T-cell (primary cell): Measurements from ENCODE around the gene TNPO3. TPM values are rescaled to one million over a fixed set of nuclear protein-coding genes. Genes with fewer than 3 reads are reported as not detected.
A peak's percentile ranks its signal among the peaks of the same experiment; 100 is the strongest.

Experiments
- ATAC-seq, 4 experiments: fragments of 200-7000 bp in 3 of 4; fragments of 150-1000 bp in 1 of 4; cut with Tn5 transposase; replicated peaks in 1 of 4; 1 replicate in 3 of 4; 2 replicates in 1 of 4; pipeline ENCODE4 v1.10.0; 2021; ENCODE audit warnings: moderate library complexity in 3 of 4, mild to moderate bottlenecking in 2 of 4, moderate number of reproducible peaks in 1 of 4
- CTCF ChIA-PET, 2 donors: fragments of 300-600 bp; sonication (Branson Sonifier 250); formaldehyde crosslinking; loops; one replicate each; lab custom pipeline; 2022; ENCODE audit warnings: antibody characterized with exemption in 2 of 2; lab: Charles Lee
- POLR2A ChIA-PET, 2 donors: fragments of 300-600 bp; sonication (Branson Sonifier 250); formaldehyde crosslinking; loops; one replicate each; lab custom pipeline; 2022; ENCODE audit warnings: antibody characterized with exemption in 2 of 2; lab: Charles Lee
- DNase-seq, 35 experiments: peaks; one replicate each; pipeline versions ENCODE4 v3.0.0 to v3.0.0-alpha.2; 2013 to 2023
- H3K27ac ChIP-seq: one replicate; pipeline ENCODE4 v1.5.1; 2013; ENCODE audit warnings: low read length
- H3K27me3 ChIP-seq, 2 experiments: replicated peaks in 1 of 2; 1 replicate in 1 of 2; 2 replicates in 1 of 2; pipeline versions ENCODE4 v1.6.1 to v1.7.0; 2013; ENCODE audit warnings: low read length in 1 of 2, mixed read lengths in 1 of 2; ENCODE audit not compliant: control insufficient read depth in 2 of 2, insufficient read depth in 2 of 2; ENCODE audit errors: extremely low read depth in 1 of 2
- H3K36me3 ChIP-seq, 2 donors: 1 replicate in 1 of 2; 2 replicates in 1 of 2; pipeline versions ENCODE4 v1.6.1 to v1.7.0; 2013; ENCODE audit warnings: low read length in 1 of 2; ENCODE audit not compliant: control insufficient read depth in 2 of 2, insufficient read depth in 1 of 2; ENCODE audit errors: extremely low read depth in 1 of 2
- H3K4me1 ChIP-seq, 2 experiments: 1 replicate in 1 of 2; 2 replicates in 1 of 2; pipeline versions ENCODE4 v1.6.1 to v1.7.0; 2013; ENCODE audit warnings: low read length in 2 of 2, mixed read lengths in 1 of 2; ENCODE audit not compliant: insufficient read depth in 2 of 2, control insufficient read depth in 1 of 2; ENCODE audit errors: extremely low read depth in 1 of 2
- H3K4me3 ChIP-seq, 2 donors: 1 replicate in 1 of 2; 2 replicates in 1 of 2; pipeline versions ENCODE4 v1.5.1 to v1.7.0; 2013; ENCODE audit warnings: mild to moderate bottlenecking in 2 of 2, low read length in 1 of 2, moderate library complexity in 1 of 2; ENCODE audit not compliant: control insufficient read depth in 1 of 2; ENCODE audit errors: extremely low read depth in 1 of 2
- H3K9me3 ChIP-seq: 2 replicates; pipeline ENCODE4 v1.7.0; 2013
- H3K27ac Mint-ChIP-seq, 2 donors: one replicate each; pipeline ENCODE4 v1.8.0; 2020 to 2021; ENCODE audit warnings: mild to moderate bottlenecking in 2 of 2, mixed read lengths in 2 of 2
- H3K27me3 Mint-ChIP-seq, 2 donors: one replicate each; pipeline ENCODE4 v1.8.0; 2021 to 2022; ENCODE audit warnings: mixed read lengths in 2 of 2
- H3K36me3 Mint-ChIP-seq: one replicate; pipeline ENCODE4 v1.8.0; 2021; ENCODE audit warnings: mixed read lengths
- H3K4me1 Mint-ChIP-seq, 3 donors: one replicate each; pipeline ENCODE4 v1.8.0; 2020 to 2022; ENCODE audit warnings: mixed read lengths in 3 of 3, mild to moderate bottlenecking in 1 of 3
- H3K4me3 Mint-ChIP-seq, 3 donors: one replicate each; pipeline ENCODE4 v1.8.0; 2020 to 2022; ENCODE audit warnings: mild to moderate bottlenecking in 3 of 3, mixed read lengths in 3 of 3, moderate library complexity in 3 of 3
- H3K9me3 Mint-ChIP-seq, 3 donors: one replicate each; pipeline ENCODE4 v1.8.0; 2020 to 2022; ENCODE audit warnings: mixed read lengths in 3 of 3
- WGBS: methylation state at CpG from one replicate; pipeline ENCODE4 v1.1.5; 2013; ENCODE audit warnings: missing lambda C conversion rate; ENCODE audit not compliant: insufficient coverage; 5-methylcytosine and 5-hydroxymethylcytosine counted together
- total RNA-seq, 35 experiments: library from RNA in 6 of 35; stranded (reverse) in 6 of 35; fragments of 120-200 nt in 1 of 35; gene quantifications; one replicate each; pipeline versions ENCODE4 v1.2.1 to v1.2.4 and lab custom pipeline; 2013 to 2026

Gene TNPO3
- total RNA-seq, 5 donors from 2014 or later (not counting 1 experiment from before 2014, with no cell fraction given): 26.5 to 39.9 (median 35.9) TPM

DNA sequence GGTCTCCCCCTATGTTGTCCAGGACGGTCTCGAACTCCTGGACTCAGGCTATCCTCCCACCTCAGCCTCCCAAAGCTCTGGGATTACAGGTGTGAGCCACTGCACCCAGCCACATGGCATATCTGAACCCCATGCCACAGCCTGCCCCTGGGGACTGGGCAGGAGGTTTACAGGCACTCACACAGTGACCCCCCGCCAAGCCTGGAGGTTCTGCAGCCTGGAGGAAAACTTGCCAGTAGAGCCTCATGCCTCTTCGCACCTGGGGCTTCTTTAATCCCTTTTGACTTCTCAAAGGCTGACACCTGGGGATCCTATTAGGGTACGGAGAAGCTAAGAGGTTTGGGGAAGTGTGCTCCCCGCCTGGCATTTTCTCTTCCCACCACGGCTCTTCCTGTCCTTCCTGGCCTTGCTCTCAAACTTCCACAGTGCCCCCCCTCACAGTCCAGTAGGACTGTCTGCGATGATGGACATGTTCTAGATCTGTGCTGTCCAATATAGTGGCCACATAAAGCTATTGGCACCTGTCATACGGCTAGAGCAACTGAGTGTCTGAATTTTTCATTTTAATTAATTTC is 133.0 kb downstream of the TNPO3 start:
- peaks cover 24 to 37% of the 10 kb centered on the region in 2 donors for H3K27me3 Mint-ChIP-seq
- no peaks in the 10 kb centered on the region for H3K4me1 ChIP-seq
- POLR2A ChIA-PET: no interaction called here
- WGBS: 76% methylated on average over 4 of the region's 9 CpGs
- H3K27me3 ChIP-seq: peaks cover 0 to 33% of the 10 kb centered on the region in 2 experiments
- no peaks in the 10 kb centered on the region for H3K36me3 ChIP-seq
- no peaks in the 10 kb centered on the region for H3K9me3 ChIP-seq
- no peaks in the 10 kb centered on the region for H3K9me3 Mint-ChIP-seq
- no peak overlapping the region for H3K27ac Mint-ChIP-seq
- H3K27ac ChIP-seq: no peak overlapping the region
- peaks cover 0 to 4% (median 0%) of the 10 kb centered on the region in 3 donors for H3K4me1 Mint-ChIP-seq
- H3K4me3 ChIP-seq: no peak overlapping the region
- CTCF ChIA-PET: no interaction called here
- H3K4me3 Mint-ChIP-seq: no peak overlapping the region
- H3K36me3 Mint-ChIP-seq: no peaks in the 10 kb centered on the region
- DNase-seq (no peak), ATAC-seq (no peak)

DNA sequence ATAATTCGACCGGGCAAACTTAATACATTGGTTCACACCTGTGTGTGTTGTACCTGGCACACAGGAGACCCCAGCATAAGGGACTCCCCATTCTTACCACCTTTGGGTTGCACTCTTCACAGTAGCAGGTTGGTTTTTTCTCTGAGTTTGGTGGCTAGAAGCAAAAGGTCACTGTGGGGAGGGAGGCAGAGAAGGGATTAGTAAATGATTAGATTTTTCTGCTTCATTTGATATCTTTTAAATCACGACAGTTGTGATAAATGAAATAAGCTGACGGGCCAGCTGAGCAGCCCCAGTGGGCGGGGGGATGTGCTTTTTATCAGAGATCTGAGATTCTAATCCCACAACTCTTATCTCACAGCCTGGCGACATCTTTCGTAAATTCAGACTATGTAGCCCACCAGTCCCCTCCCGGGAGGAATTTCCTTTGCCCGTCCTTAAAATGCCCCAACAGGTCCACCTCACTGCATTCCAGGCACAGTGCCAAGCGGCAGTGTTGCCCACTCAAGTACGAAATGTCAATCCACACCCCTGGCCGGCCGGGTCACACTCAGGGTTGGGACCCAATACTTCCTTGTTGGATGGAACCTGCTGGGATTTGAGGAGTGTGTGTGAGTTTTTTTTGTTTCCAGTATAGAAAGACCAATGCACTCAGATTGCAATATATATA is 133.9 kb downstream of the TNPO3 start:
- Mint-ChIP-seq H3K4me1 (peaks cover 0 to 4% (median 0%) of the 10 kb centered on the region in 3 donors), H3K9me3 (no peaks in the 10 kb centered on the region), H3K27ac (no peak overlapping the region), H3K36me3 (no peaks in the 10 kb centered on the region), H3K4me3 (no peak overlapping the region), H3K27me3 (peaks cover 28 to 45% of the 10 kb centered on the region in 2 donors)
- DNase-seq (no peak), ATAC-seq (no peak)
- no peaks in the 10 kb centered on the region for H3K4me1 ChIP-seq
- H3K9me3 ChIP-seq: no peaks in the 10 kb centered on the region
- CTCF ChIA-PET: no interaction called here
- peaks cover 0 to 42% of the 10 kb centered on the region in 2 experiments for H3K27me3 ChIP-seq
- no peak overlapping the region for H3K4me3 ChIP-seq
- no peaks in the 10 kb centered on the region for H3K36me3 ChIP-seq
- H3K27ac ChIP-seq: no peak overlapping the region
- POLR2A ChIA-PET: no interaction called here
- 86% methylated on average over 4 of the region's 13 CpGs for WGBS

DNA sequence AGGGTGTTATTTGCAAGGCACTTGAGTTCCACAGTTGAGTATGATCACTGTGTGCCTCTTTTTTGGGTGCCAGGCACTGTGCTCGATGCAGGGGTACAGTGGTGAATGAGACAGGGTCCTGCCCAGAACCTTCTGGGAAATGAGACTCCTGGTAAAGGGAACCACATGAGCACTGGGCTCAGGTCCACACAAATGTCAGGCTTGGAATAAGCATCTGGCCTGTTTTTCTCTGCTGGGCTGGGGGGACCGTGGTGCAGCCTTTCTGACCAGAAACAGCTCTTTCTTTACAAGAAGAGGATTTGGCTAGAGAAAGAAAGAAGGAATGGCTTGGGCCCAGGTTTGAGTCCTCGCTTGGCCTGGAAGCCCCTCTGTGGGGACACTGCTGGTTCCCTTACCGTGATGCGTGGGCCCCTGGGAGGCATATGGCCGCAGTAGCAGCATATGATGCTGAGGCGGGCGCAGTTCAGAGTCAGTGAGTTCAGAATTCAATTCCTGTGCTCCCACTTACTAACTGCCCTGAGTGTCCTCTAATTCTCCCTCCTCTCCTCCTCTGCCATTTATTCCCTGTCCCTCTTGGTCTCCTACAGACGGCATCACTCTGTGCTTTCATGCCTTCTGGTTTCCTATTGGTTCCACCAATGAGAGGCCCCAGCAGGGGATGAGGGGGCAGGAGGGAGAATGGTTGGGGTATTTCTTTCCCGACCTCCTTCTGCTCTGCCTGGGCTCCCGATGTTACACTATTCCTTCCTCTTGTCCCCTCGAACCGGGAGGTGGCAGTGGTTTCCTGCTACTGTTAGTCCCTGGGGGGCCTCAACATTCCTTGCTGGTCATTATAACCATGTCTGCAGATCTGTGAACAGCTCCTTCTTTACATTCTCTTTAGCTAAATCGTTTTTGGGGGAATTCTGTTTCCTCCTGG is 134.8 kb downstream of the TNPO3 start:
- no peak overlapping the region for H3K27ac Mint-ChIP-seq
- H3K4me1 Mint-ChIP-seq: peaks cover 4 to 10% (median 5%) of the 10 kb centered on the region in 3 donors
- no peaks in the 10 kb centered on the region for H3K9me3 ChIP-seq
- no peak overlapping the region for H3K27ac ChIP-seq
- no peaks in the 10 kb centered on the region for H3K9me3 Mint-ChIP-seq
- POLR2A ChIA-PET: no interaction called here
- WGBS: 83% methylated on average over 8 of the region's 14 CpGs
- ATAC-seq (no peak), DNase-seq (peak in 1 of 35 experiments; percentile 9)
- H3K4me1 ChIP-seq: peaks cover 0 to 5% of the 10 kb centered on the region in 2 experiments
- H3K4me3 Mint-ChIP-seq: no peak overlapping the region
- no peak overlapping the region for H3K4me3 ChIP-seq
- H3K27me3 Mint-ChIP-seq: peaks cover 32 to 49% of the 10 kb centered on the region in 2 donors
- CTCF ChIA-PET: no interaction called here
- H3K36me3 ChIP-seq: no peaks in the 10 kb centered on the region
- H3K27me3 ChIP-seq: peaks cover 0 to 49% of the 10 kb centered on the region in 2 experiments
- no peaks in the 10 kb centered on the region for H3K36me3 Mint-ChIP-seq

DNA sequence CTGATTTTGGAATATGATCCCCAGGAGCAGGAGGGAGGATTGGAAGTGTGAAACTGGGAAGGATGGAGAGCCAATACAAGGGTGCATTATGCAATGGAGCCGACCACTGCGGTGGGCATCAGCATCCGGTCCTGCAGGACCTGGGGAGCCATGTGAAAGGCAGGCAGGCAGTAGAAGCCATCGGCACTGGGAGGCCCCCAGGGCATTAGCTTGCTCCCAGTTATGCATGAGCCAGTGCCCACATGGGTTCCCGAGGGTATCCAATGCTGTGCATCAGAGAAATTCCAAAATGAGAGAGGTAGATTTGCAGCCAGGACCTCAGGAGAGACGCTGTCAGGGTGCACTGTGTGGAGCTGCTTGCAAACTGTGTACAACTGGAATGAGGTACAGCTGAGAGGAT is 135.7 kb downstream of the TNPO3 start:
- no peak for ATAC-seq
- ChIA-PET POLR2A (no interaction called here), CTCF (no interaction called here)
- no peak overlapping the region for H3K4me3 ChIP-seq
- H3K4me3 Mint-ChIP-seq: no peak overlapping the region
- no peak overlapping the region for H3K27ac Mint-ChIP-seq
- peaks cover 7 to 11% (median 8%) of the 10 kb centered on the region in 3 donors for H3K4me1 Mint-ChIP-seq
- 84% methylated on average over 5 of the region's 6 CpGs for WGBS
- no peak for DNase-seq
- H3K9me3 Mint-ChIP-seq: no peaks in the 10 kb centered on the region
- peaks cover 35 to 54% of the 10 kb centered on the region in 2 donors for H3K27me3 Mint-ChIP-seq
- H3K36me3 ChIP-seq: no peaks in the 10 kb centered on the region
- H3K9me3 ChIP-seq: no peaks in the 10 kb centered on the region
- peaks cover 0 to 57% of the 10 kb centered on the region in 2 experiments for H3K27me3 ChIP-seq
- H3K36me3 Mint-ChIP-seq: no peaks in the 10 kb centered on the region
- peaks cover 0 to 12% of the 10 kb centered on the region in 2 experiments for H3K4me1 ChIP-seq
- no peak overlapping the region for H3K27ac ChIP-seq

DNA sequence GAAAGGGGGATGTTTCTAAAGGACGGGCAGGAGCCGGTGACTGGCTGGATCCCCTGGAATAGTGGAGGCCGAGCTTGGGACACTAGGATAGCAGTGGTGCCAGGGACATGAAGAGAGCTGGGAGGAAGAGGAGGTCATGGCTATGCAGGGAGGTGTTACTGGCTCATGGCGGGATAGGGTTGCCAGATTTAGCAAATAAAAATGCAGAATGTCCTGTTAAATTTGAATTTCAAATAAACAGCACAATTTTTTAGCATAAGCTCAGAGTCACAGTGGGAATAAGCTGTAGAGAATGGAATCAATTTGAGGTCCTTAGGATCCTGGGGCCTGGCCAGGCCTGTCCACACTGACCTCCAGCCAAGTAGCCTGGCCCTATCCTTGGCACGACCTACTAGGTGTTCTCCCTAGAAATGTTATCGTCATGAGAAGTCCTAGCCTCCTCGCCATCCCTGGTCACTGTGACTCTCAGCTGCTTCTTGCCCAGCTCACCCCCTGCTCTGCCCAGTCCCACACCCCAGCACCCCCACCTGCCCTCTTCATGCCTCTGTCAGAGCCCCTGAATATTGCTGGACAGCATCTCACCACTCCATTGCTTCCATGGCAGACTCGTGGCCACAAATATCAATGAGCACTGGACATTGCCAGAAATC is 136.8 kb downstream of the TNPO3 start:
- Histone ChIP-seq H3K4me1 (peaks cover 0 to 12% of the 10 kb centered on the region in 2 experiments), H3K27me3 (peaks cover 0 to 59% of the 10 kb centered on the region in 2 experiments), H3K36me3 (no peaks in the 10 kb centered on the region), H3K27ac (no peak overlapping the region), H3K4me3 (no peak overlapping the region), H3K9me3 (no peaks in the 10 kb centered on the region)
- Mint-ChIP-seq H3K4me3 (no peak overlapping the region), H3K9me3 (no peaks in the 10 kb centered on the region), H3K27ac (peak overlapping the region in 1 of 2 donors; percentile 23), H3K36me3 (no peaks in the 10 kb centered on the region), H3K27me3 (peaks cover 37 to 56% of the 10 kb centered on the region in 2 donors), H3K4me1 (peaks cover 8 to 11% (median 10%) of the 10 kb centered on the region in 3 donors)
- DNase-seq (no peak), ATAC-seq (no peak)
- CTCF ChIA-PET: no interaction called here
- 89% methylated on average over 4 of the region's 8 CpGs for WGBS
- POLR2A ChIA-PET: interaction anchor here in 1 of 2 donors (0.6 kb wide), 1 partner anchor 16 kb away, joined by 3 read pairs; no protein-coding TSS in a partner anchor

DNA sequence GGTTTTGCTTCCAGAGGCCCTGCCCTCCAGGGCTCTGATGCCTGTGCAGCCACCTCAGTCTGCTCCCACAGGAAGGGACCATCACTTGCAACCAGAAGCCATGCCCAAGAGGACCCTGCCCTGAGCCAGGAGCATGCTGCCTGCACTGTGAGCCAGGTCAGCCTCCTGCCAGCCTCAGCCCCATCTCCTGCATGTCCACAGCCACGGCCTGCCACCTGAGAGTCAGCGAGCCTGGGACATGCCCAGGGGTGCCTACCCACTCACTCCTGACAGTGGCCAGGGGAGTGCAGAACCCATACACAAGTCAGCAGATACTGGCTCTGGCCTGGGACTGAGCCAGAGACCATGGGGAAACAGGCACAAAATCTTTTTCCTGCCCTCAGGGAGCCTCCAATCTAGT is 137.8 kb downstream of the TNPO3 start:
- ATAC-seq (no peak), DNase-seq (no peak)
- H3K9me3 ChIP-seq: no peaks in the 10 kb centered on the region
- ChIA-PET CTCF (no interaction called here), POLR2A (no interaction called here)
- no peak overlapping the region for H3K27ac ChIP-seq
- Mint-ChIP-seq H3K4me3 (no peak overlapping the region), H3K9me3 (no peaks in the 10 kb centered on the region), H3K36me3 (no peaks in the 10 kb centered on the region), H3K4me1 (peaks cover 8 to 11% (median 10%) of the 10 kb centered on the region in 3 donors), H3K27ac (no peak overlapping the region), H3K27me3 (peaks cover 41 to 56% of the 10 kb centered on the region in 2 donors)
- no peak overlapping the region for H3K4me3 ChIP-seq
- H3K27me3 ChIP-seq: peaks cover 0 to 54% of the 10 kb centered on the region in 2 experiments
- peaks cover 0 to 12% of the 10 kb centered on the region in 2 experiments for H3K4me1 ChIP-seq
- 80% methylated on average over 1 of the region's 2 CpGs for WGBS
- no peaks in the 10 kb centered on the region for H3K36me3 ChIP-seq
